ENCODE data around the gene ZNF844. TPM values are rescaled to one million over a fixed set of nuclear protein-coding genes. Genes with fewer than 3 reads are reported as not detected.

Gene ZNF844
- total and polyA plus RNA-seq, 10 of the 15 experiments (the other 5 are each of a cell fraction or from before 2014, with no cell fraction given): 0.16 to 1.1 (median 0.70) TPM

DNA sequence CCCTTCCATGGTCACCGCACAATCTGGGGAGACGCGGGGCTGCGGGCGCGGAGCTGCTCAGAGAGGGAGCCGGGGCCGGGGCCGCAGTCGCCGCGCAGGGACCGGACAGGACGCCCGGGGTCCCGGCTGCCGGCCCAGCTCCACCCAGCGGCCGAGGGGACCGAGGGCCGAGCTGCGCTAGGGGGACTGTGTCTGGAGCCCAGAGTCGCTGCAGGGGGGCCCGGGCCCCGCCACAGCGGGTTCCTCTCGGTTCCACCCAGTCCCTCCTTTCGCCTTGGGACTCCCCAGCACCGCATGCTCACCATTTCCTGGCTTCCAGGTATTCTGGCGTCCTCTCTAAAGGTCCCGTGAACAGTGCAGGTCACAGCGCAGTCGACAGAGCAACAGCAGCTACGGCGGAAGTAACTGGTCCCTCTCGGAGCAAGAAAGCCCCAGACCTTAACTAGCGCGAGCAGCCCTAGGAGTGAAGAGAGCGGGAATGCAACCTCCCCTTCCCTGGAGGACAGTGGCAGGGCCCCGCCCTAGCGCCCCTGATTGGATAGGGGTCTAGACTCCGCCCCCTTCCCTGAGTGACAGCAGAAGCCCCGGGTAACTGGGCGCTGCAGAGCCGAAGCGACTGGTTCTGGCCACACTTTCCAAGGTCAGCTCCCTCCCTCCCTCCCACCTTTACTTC, 11.9 kb upstream of the ZNF844 start, which contains the start of gene ZNF878 (continued):
- TF ChIP-seq NRF1 (conservative IDR thresholded peaks at IDR 0.05; ENCODE audit: low read depth, low read length) (no peak), HDAC2 (IDR thresholded peaks at IDR 0.05) (no peak), STAT1 (conservative IDR thresholded peaks at IDR 0.05) (no peak), POLR2AphosphoS5 (IDR thresholded peaks at IDR 0.05; ENCODE audit: low read length) (peak; percentile 94), BRCA1 (IDR thresholded peaks at IDR 0.05; ENCODE audit: low read depth, low read length) (no peak), ETV6 (conservative IDR thresholded peaks at IDR 0.05 in 1 of 2, IDR thresholded peaks at IDR 0.05 in 1 of 2; ENCODE audit: borderline replicate concordance in 1 of 2, low read depth in 1 of 2) (no peak), IRF4 (IDR thresholded peaks at IDR 0.05; ENCODE audit: low read depth, low read length) (no peak), EED (IDR thresholded peaks at IDR 0.05; ENCODE audit: low read depth) (peak; percentile 63; the same call in 1 of the 2 replicates), TCF12 (IDR thresholded peaks at IDR 0.05; ENCODE audit: low read depth, low read length) (no peak), MYC (IDR thresholded peaks at IDR 0.05; ENCODE audit: insufficient read depth, insufficient read length, insufficient replicate concordance, low read length, severe bottlenecking) (no peak), KDM1A (IDR thresholded peaks at IDR 0.05; ENCODE audit: borderline replicate concordance) (no peak), TBL1XR1 (IDR thresholded peaks at IDR 0.05; ENCODE audit: low read depth, low read length) (0 out of 2 replicates have a peak, but pooled peaks have one; percentile 30), RFX5 (IDR thresholded peaks at IDR 0.05; ENCODE audit: low read depth, low read length) (0 out of 2 replicates have a peak, but pooled peaks have one; percentile 9), PAX8 (IDR thresholded peaks at IDR 0.05) (no peak), ZSCAN29 (IDR thresholded peaks at IDR 0.05) (0 out of 2 replicates have a peak, but pooled peaks have one; percentile 54), PML (IDR thresholded peaks at IDR 0.05; ENCODE audit: low read length) (no peak), ZNF384 (IDR thresholded peaks at IDR 0.05; ENCODE audit: borderline replicate concordance, low read depth, low read length) (no peak), ZNF207 (IDR thresholded peaks at IDR 0.05; ENCODE audit: borderline replicate concordance) (0 out of 2 replicates have a peak, but pooled peaks have one; percentile 43), EGR1 (IDR thresholded peaks at IDR 0.05; ENCODE audit: borderline replicate concordance in 1 of 2, low read depth in 2 of 2, low read length in 2 of 2) (no peak), TAF1 (IDR thresholded peaks at IDR 0.05; ENCODE audit: borderline replicate concordance, low read depth, low read length) (peak; percentile 95), KAT2A (conservative IDR thresholded peaks at IDR 0.05; ENCODE audit: control insufficient read depth, low read depth, low read length) (no peak), MTA3 (IDR thresholded peaks at IDR 0.05; ENCODE audit: borderline replicate concordance, low read length) (no peak), ESRRA (IDR thresholded peaks at IDR 0.05; ENCODE audit: low read length) (no peak), SREBF1 (IDR thresholded peaks at IDR 0.05; ENCODE audit: low read length) (no peak), CREM (IDR thresholded peaks at IDR 0.05; ENCODE audit: low read depth) (no peak)
- TF ChIP-seq, protein P1, sequence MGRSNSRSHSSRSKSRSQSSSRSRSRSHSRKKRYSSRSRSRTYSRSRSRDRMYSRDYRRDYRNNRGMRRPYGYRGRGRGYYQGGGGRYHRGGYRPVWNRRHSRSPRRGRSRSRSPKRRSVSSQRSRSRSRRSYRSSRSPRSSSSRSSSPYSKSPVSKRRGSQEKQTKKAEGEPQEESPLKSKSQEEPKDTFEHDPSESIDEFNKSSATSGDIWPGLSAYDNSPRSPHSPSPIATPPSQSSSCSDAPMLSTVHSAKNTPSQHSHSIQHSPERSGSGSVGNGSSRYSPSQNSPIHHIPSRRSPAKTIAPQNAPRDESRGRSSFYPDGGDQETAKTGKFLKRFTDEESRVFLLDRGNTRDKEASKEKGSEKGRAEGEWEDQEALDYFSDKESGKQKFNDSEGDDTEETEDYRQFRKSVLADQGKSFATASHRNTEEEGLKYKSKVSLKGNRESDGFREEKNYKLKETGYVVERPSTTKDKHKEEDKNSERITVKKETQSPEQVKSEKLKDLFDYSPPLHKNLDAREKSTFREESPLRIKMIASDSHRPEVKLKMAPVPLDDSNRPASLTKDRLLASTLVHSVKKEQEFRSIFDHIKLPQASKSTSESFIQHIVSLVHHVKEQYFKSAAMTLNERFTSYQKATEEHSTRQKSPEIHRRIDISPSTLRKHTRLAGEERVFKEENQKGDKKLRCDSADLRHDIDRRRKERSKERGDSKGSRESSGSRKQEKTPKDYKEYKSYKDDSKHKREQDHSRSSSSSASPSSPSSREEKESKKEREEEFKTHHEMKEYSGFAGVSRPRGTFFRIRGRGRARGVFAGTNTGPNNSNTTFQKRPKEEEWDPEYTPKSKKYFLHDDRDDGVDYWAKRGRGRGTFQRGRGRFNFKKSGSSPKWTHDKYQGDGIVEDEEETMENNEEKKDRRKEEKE (IDR thresholded peaks at IDR 0.05): no peak
- TF ChIP-seq, protein P2, sequence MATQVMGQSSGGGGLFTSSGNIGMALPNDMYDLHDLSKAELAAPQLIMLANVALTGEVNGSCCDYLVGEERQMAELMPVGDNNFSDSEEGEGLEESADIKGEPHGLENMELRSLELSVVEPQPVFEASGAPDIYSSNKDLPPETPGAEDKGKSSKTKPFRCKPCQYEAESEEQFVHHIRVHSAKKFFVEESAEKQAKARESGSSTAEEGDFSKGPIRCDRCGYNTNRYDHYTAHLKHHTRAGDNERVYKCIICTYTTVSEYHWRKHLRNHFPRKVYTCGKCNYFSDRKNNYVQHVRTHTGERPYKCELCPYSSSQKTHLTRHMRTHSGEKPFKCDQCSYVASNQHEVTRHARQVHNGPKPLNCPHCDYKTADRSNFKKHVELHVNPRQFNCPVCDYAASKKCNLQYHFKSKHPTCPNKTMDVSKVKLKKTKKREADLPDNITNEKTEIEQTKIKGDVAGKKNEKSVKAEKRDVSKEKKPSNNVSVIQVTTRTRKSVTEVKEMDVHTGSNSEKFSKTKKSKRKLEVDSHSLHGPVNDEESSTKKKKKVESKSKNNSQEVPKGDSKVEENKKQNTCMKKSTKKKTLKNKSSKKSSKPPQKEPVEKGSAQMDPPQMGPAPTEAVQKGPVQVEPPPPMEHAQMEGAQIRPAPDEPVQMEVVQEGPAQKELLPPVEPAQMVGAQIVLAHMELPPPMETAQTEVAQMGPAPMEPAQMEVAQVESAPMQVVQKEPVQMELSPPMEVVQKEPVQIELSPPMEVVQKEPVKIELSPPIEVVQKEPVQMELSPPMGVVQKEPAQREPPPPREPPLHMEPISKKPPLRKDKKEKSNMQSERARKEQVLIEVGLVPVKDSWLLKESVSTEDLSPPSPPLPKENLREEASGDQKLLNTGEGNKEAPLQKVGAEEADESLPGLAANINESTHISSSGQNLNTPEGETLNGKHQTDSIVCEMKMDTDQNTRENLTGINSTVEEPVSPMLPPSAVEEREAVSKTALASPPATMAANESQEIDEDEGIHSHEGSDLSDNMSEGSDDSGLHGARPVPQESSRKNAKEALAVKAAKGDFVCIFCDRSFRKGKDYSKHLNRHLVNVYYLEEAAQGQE (IDR thresholded peaks at IDR 0.05; ENCODE audit: low read depth, low read length): no peak
